ENCODE results near the gene CASP10.
A peak's percentile ranks its signal among the peaks of the same experiment; 100 is the strongest.

Gene CASP10

GRCh38 chr2:201262718-201263117 lies 79.8 kb downstream of the CASP10 start:
- no peak for DNase-seq

- no peak for DNase-seq
These were observed 80.8 kb downstream of the CASP10 start for GRCh38 chr2:201263779-201264178.

- DNase-seq, result no peak
These were observed 81.7 kb downstream of the CASP10 start for GRCh38 chr2:201264472-201265173.

GRCh38 chr2:201266629-201267028 lies 83.7 kb downstream of the CASP10 start:
- no peak for DNase-seq

GRCh38 chr2:201267278-201268030 lies 84.5 kb downstream of the CASP10 start:
- no peak for DNase-seq

- peak; percentile 68 for DNase-seq
These were observed 86.8 kb downstream of the CASP10 start for GRCh38 chr2:201269764-201270163.

GRCh38 chr2:201270293-201271001 lies 87.5 kb downstream of the CASP10 start:
- no peak for DNase-seq

GRCh38 chr2:201271917-201272316 lies 89.0 kb downstream of the CASP10 start:
- DNase-seq, result no peak

GRCh38 chr2:201273330-201273983 lies 90.5 kb downstream of the CASP10 start:
- no peak for DNase-seq

- no peak for DNase-seq
These were observed 92.1 kb downstream of the CASP10 start for GRCh38 chr2:201275069-201275468.

- no peak for DNase-seq
These were observed 93.0 kb downstream of the CASP10 start for GRCh38 chr2:201275990-201276389.

GRCh38 chr2:201276511-201276910 lies 93.6 kb downstream of the CASP10 start:
- DNase-seq, result no peak

Data from DMS79 treated with DMSO at 0.1 percent for 48 hours (cell line).